SK-N-SH (cell line): ENCODE data around the gene KIF5C.

Experiments used
- CTCF ChIP-seq: fragments of 200-600 bp; sonication (generic); IDR thresholded peaks from 2 replicates; pipeline ENCODE4 v1.6.1; 2017; ENCODE audit warnings: antibody characterized with exemption, mild to moderate bottlenecking, moderate library complexity
- EP300 ChIP-seq, 2 experiments: IDR thresholded peaks; 2 replicates each; pipeline versions ENCODE4 v1.4.0 to v1.6.1; 2012; ENCODE audit warnings: borderline replicate concordance in 1 of 2, low read depth in 1 of 2, low read length in 1 of 2
- MXI1 ChIP-seq: IDR thresholded peaks from 2 replicates; pipeline ENCODE4 v1.6.1; 2012; ENCODE audit warnings: mild to moderate bottlenecking, low read depth, low read length, improper control_type of control experiment
- POLR2AphosphoS5 ChIP-seq: IDR thresholded peaks from 2 replicates; pipeline ENCODE4 v1.6.1; 2012; ENCODE audit warnings: low read depth, low read length
- RAD21 ChIP-seq: IDR thresholded peaks from 2 replicates; pipeline ENCODE4 v1.6.1; 2012; ENCODE audit warnings: mild to moderate bottlenecking, low read length
- RXRA ChIP-seq: IDR thresholded peaks from 2 replicates; pipeline ENCODE4 v1.4.0; 2012; ENCODE audit warnings: low read depth, mild to moderate bottlenecking, borderline replicate concordance
- SIN3A ChIP-seq: IDR thresholded peaks from 2 replicates; pipeline ENCODE4 v1.6.1; 2012; ENCODE audit warnings: low read depth, mild to moderate bottlenecking, low read length, moderate library complexity, borderline replicate concordance
- TAF1 ChIP-seq: IDR thresholded peaks from 2 replicates; pipeline ENCODE4 v1.6.1; 2012; ENCODE audit warnings: low read depth, mild to moderate bottlenecking, low read length, moderate library complexity, borderline replicate concordance

- TF ChIP-seq CTCF (no peak), RXRA (no peak), RAD21 (no peak), SIN3A (no peak), TAF1 (no peak), POLR2AphosphoS5 (no peak), EP300 (IDR thresholded peaks at IDR 0.05; ENCODE audit: borderline replicate concordance in 1 of 2, low read depth in 1 of 2, low read length in 1 of 2) (no peak), MXI1 (no peak)
These were observed 108.9 kb downstream of the KIF5C start for GRCh38 chr2:148983896-148984295.
